HEK293 (cell line): ENCODE measurements around the gene COL1A2.

Source experiments
- CTCF ChIA-PET: fragments of 350-600 bp; formaldehyde crosslinking; extraction: SDS; loops from one replicate; lab custom pipeline; 2021; ENCODE audit warnings: antibody characterized with exemption; lab: Yijun Ruan, JAX
- POLR2A ChIA-PET: fragments of 300-600 bp; formaldehyde crosslinking; extraction: SDS; loops from one replicate; lab custom pipeline; 2020; ENCODE audit warnings: antibody characterized with exemption, inconsistent platforms; lab: Yijun Ruan, JAX
- H3K27ac ChIP-seq: fragments of 200-500 bp; sonication (Bioruptor generic); 2 replicates; pipeline ENCODE4 v1.5.1; 2014; ENCODE audit warnings: low read depth, low read length, control low read depth, inconsistent platforms; ENCODE audit errors: extremely low read depth
- H3K36me3 ChIP-seq, 2 experiments: fragments of 200-500 bp in 1 of 2; sonication (Bioruptor generic) in 1 of 2; 1 replicate in 1 of 2; 2 replicates in 1 of 2; pipeline ENCODE4 v1.5.1; 2014 to 2017; ENCODE audit warnings: inconsistent platforms in 2 of 2, low read length in 2 of 2; ENCODE audit not compliant: control insufficient read depth in 2 of 2, insufficient read depth in 1 of 2
- H3K4me1 ChIP-seq: fragments of 200-500 bp; sonication (Bioruptor generic); 2 replicates; pipeline ENCODE4 v1.5.1; 2014; ENCODE audit warnings: mild to moderate bottlenecking, low read length, inconsistent platforms; ENCODE audit not compliant: control insufficient read depth, insufficient read depth
- H3K4me3 ChIP-seq: 2 replicates; pipeline ENCODE4 v1.5.1; 2011; ENCODE audit warnings: low read depth, mild to moderate bottlenecking, control low read depth, low read length, moderate library complexity
- H3K9me3 ChIP-seq: fragments of 200-500 bp; sonication (Bioruptor generic); 2 replicates; pipeline ENCODE4 v1.5.1; 2014; ENCODE audit warnings: low read depth, low read length, inconsistent platforms; ENCODE audit not compliant: control insufficient read depth, insufficient read depth
- AEBP2 ChIP-seq: fragments of 450-650 bp; formaldehyde crosslinking; IDR thresholded peaks from 2 replicates; pipeline ENCODE4 v1.5.1; 2016; ENCODE audit warnings: missing biosample characterization, missing genetic modification characterization, borderline replicate concordance
- CTCF ChIP-seq: fragments of 450-650 bp; formaldehyde crosslinking; IDR thresholded peaks from 2 replicates; pipeline ENCODE4 v1.5.1; 2016; ENCODE audit warnings: missing biosample characterization, missing genetic modification characterization
- FEZF1 ChIP-seq: fragments of 450-650 bp; formaldehyde crosslinking; IDR thresholded peaks from 2 replicates; pipeline ENCODE4 v1.5.1; 2016; ENCODE audit warnings: missing biosample characterization, missing genetic modification characterization
- GLI2 ChIP-seq: fragments of 450-650 bp; formaldehyde crosslinking; IDR thresholded peaks from 2 replicates; pipeline ENCODE4; 2017; ENCODE audit warnings: missing biosample characterization, missing genetic modification characterization, low read depth, borderline replicate concordance
- KLF7 ChIP-seq: fragments of 450-650 bp; formaldehyde crosslinking; IDR thresholded peaks from 2 replicates; pipeline ENCODE4 v1.5.1; 2016; ENCODE audit warnings: missing biosample characterization, missing genetic modification characterization, borderline replicate concordance
- PATZ1 ChIP-seq: fragments of 450-650 bp; formaldehyde crosslinking; IDR thresholded peaks from 2 replicates; pipeline ENCODE4 v1.5.1; 2016; ENCODE audit warnings: missing biosample characterization, missing genetic modification characterization
- PRDM2 ChIP-seq: fragments of 450-650 bp; formaldehyde crosslinking; IDR thresholded peaks from 2 replicates; pipeline ENCODE4 v1.5.1; 2016; ENCODE audit warnings: missing biosample characterization, missing genetic modification characterization, borderline replicate concordance
- RBAK ChIP-seq: fragments of 450-650 bp; formaldehyde crosslinking; IDR thresholded peaks from 2 replicates; pipeline ENCODE4 v1.5.1; 2016; ENCODE audit warnings: missing biosample characterization, missing genetic modification characterization
- SETDB1 ChIP-seq: IDR thresholded peaks from one replicate; pipeline ENCODE4 v1.6.1; 2017; ENCODE audit warnings: mild to moderate bottlenecking, low read length, moderate library complexity, mixed read lengths; ENCODE audit not compliant: insufficient read length
- ZBTB8A ChIP-seq: fragments of 450-650 bp; formaldehyde crosslinking; IDR thresholded peaks from 2 replicates; pipeline ENCODE4 v1.5.1; 2016; ENCODE audit warnings: missing biosample characterization, missing genetic modification characterization
- ZFP37 ChIP-seq: fragments of 450-650 bp; formaldehyde crosslinking; IDR thresholded peaks from 2 replicates; pipeline ENCODE4 v1.5.1; 2016; ENCODE audit warnings: missing biosample characterization, missing genetic modification characterization
- ZNF146 ChIP-seq: fragments of 450-650 bp; formaldehyde crosslinking; IDR thresholded peaks from 2 replicates; pipeline ENCODE4 v1.5.1; 2016; ENCODE audit warnings: missing biosample characterization, missing genetic modification characterization
- ZNF341 ChIP-seq: fragments of 450-650 bp; formaldehyde crosslinking; IDR thresholded peaks from 2 replicates; pipeline ENCODE4; 2016; ENCODE audit warnings: low read depth, missing biosample characterization, missing genetic modification characterization
- ZNF350 ChIP-seq: fragments of 450-650 bp; formaldehyde crosslinking; IDR thresholded peaks from 2 replicates; pipeline ENCODE4 v1.5.0; 2017; ENCODE audit warnings: missing biosample characterization, mild to moderate bottlenecking, missing genetic modification characterization
- ZNF449 ChIP-seq: fragments of 450-650 bp; formaldehyde crosslinking; IDR thresholded peaks from 2 replicates; pipeline ENCODE4 v1.5.1; 2017; ENCODE audit warnings: missing biosample characterization, mild to moderate bottlenecking, missing genetic modification characterization, moderate library complexity
- ZNF514 ChIP-seq: fragments of 450-650 bp; formaldehyde crosslinking; IDR thresholded peaks from 2 replicates; pipeline ENCODE4 v1.5.1; 2016; ENCODE audit warnings: missing biosample characterization, missing genetic modification characterization
- ZNF558 ChIP-seq: fragments of 450-650 bp; formaldehyde crosslinking; IDR thresholded peaks from 2 replicates; pipeline ENCODE4 v1.5.1; 2016; ENCODE audit warnings: missing biosample characterization, missing genetic modification characterization
- ZNF629 ChIP-seq: fragments of 450-650 bp; formaldehyde crosslinking; IDR thresholded peaks from 2 replicates; pipeline ENCODE4 v1.5.1; 2017; ENCODE audit warnings: missing biosample characterization, missing genetic modification characterization

The COL1A2 gene

GRCh38 chr7:94421681-94422080, 27.0 kb downstream of the COL1A2 start (continued):
- no peak for TF ChIP-seq PRDM2
- TF ChIP-seq ZNF449 (tag by site-specific recombination): no peak
- TF ChIP-seq ZNF146 (tag by site-specific recombination): no peak
- no peak for TF ChIP-seq ZNF350 (tag by site-specific recombination)
- no peak for TF ChIP-seq ZNF629 (tag by site-specific recombination)

GRCh38 chr7:94422136-94422535, 27.4 kb downstream of the COL1A2 start:
- Histone ChIP-seq H3K9me3 (no peaks in the 10 kb centered on the region), H3K36me3 (no peaks in the 10 kb centered on the region), H3K27ac (no peak overlapping the region), H3K4me3 (no peak overlapping the region), H3K4me1 (no peaks in the 10 kb centered on the region)
- TF ChIP-seq ZFP37 (tag by site-specific recombination) (no peak), GLI2 (tag by site-specific recombination) (no peak), SETDB1 (no peak), RBAK (tag by site-specific recombination) (no peak), ZNF341 (no peak), ZNF350 (tag by site-specific recombination) (no peak), ZNF558 (tag by site-specific recombination) (no peak), KLF7 (tag by site-specific recombination) (no peak), ZBTB8A (no peak), AEBP2 (tag by site-specific recombination) (no peak), PATZ1 (tag by site-specific recombination) (no peak), CTCF (tag by site-specific recombination) (no peak), FEZF1 (tag by site-specific recombination) (no peak), ZNF514 (tag by site-specific recombination) (no peak)
- ChIA-PET POLR2A (no interaction called here), CTCF (no interaction called here)
